GM12878 (cell line): ENCODE measurements around the gene ACVR1B. TPM values are rescaled to one million over a fixed set of nuclear protein-coding genes. Genes with fewer than 3 reads are reported as not detected.

Experiments used
- ATAC-seq: fragments of 200-7000 bp; cut with Tn5 transposase; 3 replicates; pipeline ENCODE4 v1.9.1; 2020; ENCODE audit warnings: mild to moderate bottlenecking, moderate library complexity
- BruUV-seq: library from RNA; stranded (reverse); fragments of 400-500 nt; replicated peaks from 2 replicates; lab custom pipeline; 2021; lab: Mats Ljungman, UMichigan
- CTCF ChIA-PET: fragments of 300-600 bp; sonication (Branson Sonifier 250); formaldehyde crosslinking; extraction: SDS; loops from one replicate; lab custom pipeline; 2021; ENCODE audit warnings: inconsistent platforms; lab: Yijun Ruan, JAX
- POLR2A ChIA-PET: fragments of 350-600 bp; formaldehyde crosslinking; extraction: SDS; loops from one replicate; lab custom pipeline; 2021; ENCODE audit warnings: inconsistent platforms; lab: Charles Lee
- RAD21 ChIA-PET: fragments of 300-600 bp; sonication (Branson Sonifier 250); formaldehyde crosslinking; loops from one replicate; lab custom pipeline; 2023; ENCODE audit warnings: antibody characterized with exemption; ENCODE audit not compliant: unreplicated experiment; lab: Charles Lee
- SMC1A ChIA-PET: fragments of 300-600 bp; sonication (Branson Sonifier 250); formaldehyde crosslinking; loops from one replicate; lab custom pipeline; 2023; ENCODE audit not compliant: unreplicated experiment, uncharacterized antibody; lab: Charles Lee
- DNase-seq: peaks from one replicate; pipeline ENCODE4 v3.0.0-alpha.2; 2011; ENCODE audit warnings: low read depth, low spot score
- FAIRE-seq: peaks from 3 replicates; lab custom pipeline; 2011; peaks lifted over from hg19 to GRCh38; lab: Jason Lieb, UNC
- H2AFZ ChIP-seq: 2 replicates; pipeline ENCODE4 v1.6.0; 2011; ENCODE audit warnings: low read depth, low read length, control low read depth; ENCODE audit not compliant: control insufficient read depth
- H3K27ac ChIP-seq: 2 replicates; pipeline ENCODE4 v1.5.1; 2011; ENCODE audit warnings: control low read depth; ENCODE audit not compliant: control insufficient read depth, insufficient read depth
- H3K27me3 ChIP-seq, 2 experiments: replicated peaks in 1 of 2; 2 replicates each; pipeline versions ENCODE4 v1.6.0 to v1.6.1; 2011; ENCODE audit warnings: low read length in 1 of 2; ENCODE audit not compliant: control insufficient read depth in 2 of 2, insufficient read depth in 2 of 2
- H3K36me3 ChIP-seq, 2 experiments: 2 replicates each; pipeline ENCODE4 v1.5.1; 2011; ENCODE audit warnings: low read length in 1 of 2; ENCODE audit not compliant: control insufficient read depth in 2 of 2, insufficient read depth in 2 of 2
- H3K4me1 ChIP-seq: 2 replicates; pipeline ENCODE4 v1.6.1; 2011; ENCODE audit warnings: mild to moderate bottlenecking, low read length, moderate library complexity, mixed read lengths; ENCODE audit not compliant: control insufficient read depth, insufficient read depth
- H3K4me2 ChIP-seq: 2 replicates; pipeline ENCODE4 v1.6.0; 2011; ENCODE audit warnings: control low read depth; ENCODE audit not compliant: control insufficient read depth, insufficient read depth
- H3K4me3 ChIP-seq: fragments of 200-600 bp; sonication (generic); 2 replicates; pipeline ENCODE4 v1.5.1; 2016
- H3K79me2 ChIP-seq: 2 replicates; pipeline ENCODE4 v1.6.0; 2011; ENCODE audit warnings: low read length; ENCODE audit not compliant: control insufficient read depth, insufficient read depth
- H3K9ac ChIP-seq: 2 replicates; pipeline ENCODE4 v1.8.0; 2011; ENCODE audit warnings: low read length, control low read depth, mixed read lengths; ENCODE audit not compliant: control insufficient read depth, insufficient read depth
- H3K9me3 ChIP-seq: replicated peaks from 3 replicates; pipeline ENCODE4 v1.5.1; 2011; ENCODE audit warnings: mild to moderate bottlenecking, low read length; ENCODE audit not compliant: control insufficient read depth, insufficient read depth
- H4K20me1 ChIP-seq: 2 replicates; pipeline ENCODE4 v1.6.0; 2011; ENCODE audit not compliant: control insufficient read depth, insufficient read depth
- GATAD2B ChIP-seq: fragments of 450-650 bp; conservative IDR thresholded peaks from 2 replicates; pipeline ENCODE4 v1.6.1; 2017; ENCODE audit warnings: low read depth, mild to moderate bottlenecking, moderate library complexity
- NFYA ChIP-seq: IDR thresholded peaks from 2 replicates; pipeline ENCODE4 v1.6.1; 2011; ENCODE audit warnings: low read depth, mild to moderate bottlenecking, low read length, improper control_type of control experiment, borderline replicate concordance
- PRDM15 ChIP-seq: fragments of 450-650 bp; formaldehyde crosslinking; IDR thresholded peaks from 2 replicates; pipeline ENCODE4 v1.4.0; 2020; ENCODE audit warnings: mild to moderate bottlenecking, moderate library complexity
- WGBS: methylation state at CpG from one replicate; pipeline ENCODE4 v1.1.6; 2016; ENCODE audit warnings: low lambda C conversion rate; ENCODE audit not compliant: insufficient replicate concordance, insufficient coverage; ENCODE audit errors: missing lambda C conversion rate; 5-methylcytosine and 5-hydroxymethylcytosine counted together
- in situ Hi-C: fragments of 300-500 bp; cut with MboI; formaldehyde crosslinking; loops from 9 replicates; pipeline ENCODE4 v1.14.3; 2018; ENCODE audit warnings: mixed read lengths
- intact Hi-C: fragments of 100-400 bp; cut with micrococcal nuclease; formaldehyde crosslinking; loops from one replicate; pipeline ENCODE4 v1.14.2; 2022; ENCODE audit not compliant: unreplicated experiment
- polyA plus RNA-seq, 11 experiments: library from polyadenylated mRNA; depleted of rRNA in 4 of 11; unstranded in 6 of 11; stranded (reverse) in 5 of 11; fragments of >200 nt; fragmentation: Nextera tagmentation in 4 of 11; fragmentation: Illumina TruSeq in 1 of 11; extraction: Ambion mirVana in 4 of 11; extraction: Trizol in 1 of 11; gene quantifications; 1 replicate in 1 of 11; 2 replicates in 10 of 11; pipeline versions ENCODE4 v1.2.1 to v1.2.3, GENCODE V29; 2011 to 2016; ENCODE audit warnings: inconsistent platforms in 2 of 11, missing spikeins in 2 of 11, low read depth in 1 of 11
- total RNA-seq, 4 experiments: library from RNA; depleted of rRNA in 3 of 4; stranded (reverse); fragments of >200 nt in 3 of 4; fragmentation: Illumina TruSeq in 1 of 4; extraction: Trizol in 1 of 4; gene quantifications; 2 replicates each; pipeline versions ENCODE4 v1.2.1 to v1.2.3, GENCODE V29; 2013 to 2021

Gene ACVR1B
- total and polyA plus RNA-seq, 10 of the 15 experiments (the other 5 are each of a cell fraction or from before 2014, with no cell fraction given) = 0.02 to 0.69 (median 0.16) TPM; not detected in 2

DNA sequence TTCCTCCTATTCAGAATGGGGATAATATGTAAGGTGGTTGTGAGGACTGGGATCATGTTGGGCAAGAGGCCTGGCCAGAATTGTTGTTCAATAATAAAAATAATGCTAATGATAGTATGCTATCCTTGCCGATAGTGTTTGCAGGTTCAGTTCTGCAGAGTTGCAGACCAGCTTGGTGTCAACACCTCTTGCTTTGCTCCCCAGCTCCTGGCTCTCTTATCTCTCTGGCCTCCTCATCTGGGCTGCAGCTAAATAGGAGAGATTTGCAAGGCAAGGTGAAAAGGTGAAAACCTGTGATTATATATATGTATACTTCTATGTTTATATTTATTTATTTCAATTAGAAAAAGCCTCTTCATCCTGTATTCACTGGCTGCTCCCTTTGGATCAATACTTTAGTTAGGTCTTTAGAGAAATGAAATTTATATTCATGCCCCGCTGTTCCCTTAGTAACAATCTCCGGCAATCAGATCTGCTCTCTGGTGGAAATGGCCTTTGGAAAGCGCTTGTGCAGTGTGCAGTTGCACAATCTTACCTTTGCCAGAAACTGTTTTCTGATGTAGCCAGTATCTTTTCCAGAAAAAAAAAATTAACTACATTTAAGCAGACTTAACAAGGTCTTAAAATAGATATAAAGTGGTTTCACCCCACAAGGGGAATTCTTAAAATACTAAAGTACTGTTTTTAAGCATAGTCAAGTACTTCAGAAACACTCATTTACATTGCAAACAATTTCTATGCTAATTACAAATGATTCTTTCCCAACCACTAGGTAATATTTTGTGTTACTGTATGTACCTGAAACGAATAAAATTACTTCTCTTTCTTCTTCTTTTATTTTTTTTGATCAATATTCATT, 19.1 kb upstream of the ACVR1B start:
- Histone ChIP-seq H3K79me2 (no peaks in the 10 kb centered on the region), H3K27me3 (no peaks in the 10 kb centered on the region; a peak in 1 of 4 replicates), H3K9ac (no peak overlapping the region), H2AFZ (no peak overlapping the region), H3K27ac (no peak overlapping the region), H3K4me3 (no peak overlapping the region), H3K9me3 (no peaks in the 10 kb centered on the region), H3K4me2 (no peak overlapping the region), H3K4me1 (no peaks in the 10 kb centered on the region), H4K20me1 (no peaks in the 10 kb centered on the region), H3K36me3 (no peaks in the 10 kb centered on the region)
- no peak for ATAC-seq
- no peak for TF ChIP-seq NFYA
- no peak for TF ChIP-seq PRDM15 (CRISPR knock-in tag)
- no peak for TF ChIP-seq GATAD2B
- intact Hi-C loops = no loop called here
- ChIA-PET SMC1A (no interaction called here), RAD21 (no interaction called here), POLR2A (no interaction called here), CTCF (no interaction called here)
- FAIRE-seq = no peak
- DNase-seq = no peak
- WGBS = 47% methylated on average over 5 of the region's 5 CpGs
- BruUV-seq = no TSS peak
- in situ Hi-C loops = no loop called here
